Activated gamma-delta T cell treated with anti-CD3 and anti-CD28 coated beads, Interleukin-2, amount 50 U/mL, for 16 hours (primary cell): ENCODE measurements around the gene UNC13B.

Experiments
- DNase-seq: peaks from one replicate; pipeline ENCODE4 v3.0.0-alpha.2; 2020; ENCODE audit warnings: low read depth

UNC13B gene

GRCh38 chr9:35431467-35431866, 269.7 kb downstream of the UNC13B start:
- no peak for DNase-seq

DNA sequence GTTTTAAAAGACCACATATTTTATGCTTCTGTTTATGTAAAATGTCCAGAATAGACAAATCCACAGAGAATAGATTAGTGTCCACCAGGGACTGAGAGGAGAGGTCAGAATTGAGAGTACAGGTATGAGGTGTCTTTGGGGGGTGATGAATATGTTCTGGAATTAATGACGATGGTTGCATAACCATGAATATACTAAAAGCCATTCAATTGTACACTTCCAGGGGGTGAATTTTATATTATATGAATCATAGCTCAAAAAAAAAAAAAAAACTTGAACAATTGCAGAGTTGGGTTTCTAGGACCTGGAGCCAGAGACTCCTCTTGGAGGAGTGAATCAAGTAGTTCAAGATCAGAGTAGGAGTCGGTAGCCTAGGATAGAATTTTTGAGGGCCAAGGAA, 270.3 kb downstream of the UNC13B start:
- no peak for DNase-seq

- no peak for DNase-seq
These were observed 275.1 kb downstream of the UNC13B start for GRCh38 chr9:35436933-35437332.

DNA sequence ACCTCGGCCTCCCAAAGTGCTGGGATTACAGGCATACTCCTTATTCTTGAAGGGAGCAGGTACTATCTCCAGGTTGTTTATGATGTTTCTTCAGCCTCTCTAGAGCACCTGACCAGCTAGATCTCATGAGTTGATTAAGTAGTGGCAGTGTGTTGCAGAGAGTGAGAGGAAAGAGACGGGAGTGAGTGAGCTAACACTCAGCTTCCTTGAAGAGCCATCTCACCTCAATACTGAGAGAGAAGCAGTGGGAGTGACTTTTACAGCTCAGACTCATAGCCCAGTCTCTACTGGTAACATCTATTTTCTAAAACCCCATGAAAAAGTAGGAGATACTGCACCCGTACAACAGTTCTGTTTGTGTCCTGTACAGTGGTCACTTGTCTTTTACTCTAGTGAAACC, 284.2 kb downstream of the UNC13B start:
- no peak for DNase-seq

- DNase-seq = no peak
These were observed 286.7 kb downstream of the UNC13B start for GRCh38 chr9:35448496-35448895.

GRCh38 chr9:35452481-35452880, 290.7 kb downstream of the UNC13B start:
- no peak for DNase-seq

DNA sequence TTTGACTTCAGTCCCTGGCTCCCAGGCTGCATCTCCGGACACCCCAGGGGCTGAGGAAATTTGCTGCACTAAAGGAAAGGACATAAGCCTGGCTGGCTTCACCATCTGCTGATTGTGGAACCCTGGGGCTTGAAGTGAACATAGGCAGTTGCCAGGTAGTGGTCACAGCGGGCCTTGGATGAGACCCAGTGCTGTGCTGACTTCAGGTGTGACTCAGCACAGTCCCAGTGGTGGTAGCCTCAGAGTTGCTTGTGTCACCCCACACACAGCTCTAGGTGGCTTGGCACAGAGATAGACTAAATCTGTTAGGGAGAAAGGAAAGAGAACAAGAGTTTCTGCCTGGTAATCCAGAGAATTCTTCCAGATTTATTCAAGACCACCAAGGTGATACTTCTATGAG, 292.0 kb downstream of the UNC13B start:
- no peak for DNase-seq
